ENCODE measurements around the gene SPRR2F.

Gene SPRR2F

DNA sequence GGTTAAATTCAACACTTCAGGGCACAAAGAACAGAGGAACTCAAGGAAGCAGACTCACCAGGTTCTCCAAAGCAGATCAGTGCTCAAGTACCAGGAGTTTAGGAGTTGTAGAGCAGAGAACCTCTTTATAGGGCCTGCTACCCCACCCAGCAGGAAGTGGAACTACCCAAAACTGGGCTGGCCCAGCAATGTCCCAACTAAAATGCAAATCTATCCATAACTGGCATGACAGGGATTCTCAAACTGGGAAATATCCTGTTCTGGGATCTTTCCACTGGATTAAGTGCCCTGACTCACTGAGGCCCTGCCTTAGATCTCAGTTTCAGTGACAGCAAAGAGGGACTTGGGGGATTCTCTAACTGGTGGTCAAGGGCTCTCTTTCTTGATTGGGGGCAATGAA lies 18.9 kb downstream of the SPRR2F start, which contains the start of gene SPRR2E:
Gene SPRR2E (minus strand): TSS at position 101 of the 400 bp plus-strand sequence. CDS start 775 bp downstream, outside the sequence.
- H3K9ac ChIP-seq (ENCODE audit: low read depth, low read length, poor library complexity): no peak within 1 kb of the TSS
- no peak within 1 kb of the TSS for H2BK120ac ChIP-seq (ENCODE audit: low read depth, low read length)
- no peaks in the 10 kb centered on the region for H3K9me3 ChIP-seq (replicated peaks in 1 of 2; ENCODE audit: control insufficient read depth in 2 of 2, insufficient read depth in 1 of 2, low read depth in 1 of 2, low read length in 2 of 2)
- H2BK5ac ChIP-seq (ENCODE audit: low read length): no peak within 1 kb of the TSS
- H4K8ac ChIP-seq (ENCODE audit: low read depth, low read length): no peak within 1 kb of the TSS
- H2BK12ac ChIP-seq (ENCODE audit: low read length): no peak within 1 kb of the TSS
- no peak within 1 kb of the TSS for H2BK15ac ChIP-seq (ENCODE audit: low read length)
- DNase-seq (ENCODE audit: low spot score): no peak
- no peak within 1 kb of the TSS for H2AK5ac ChIP-seq (ENCODE audit: low read depth, low read length)
- H3K14ac ChIP-seq (ENCODE audit: low read length): no peak within 1 kb of the TSS
- no peak within 1 kb of the TSS for H3K4ac ChIP-seq (ENCODE audit: low read length)
- H3K23ac ChIP-seq (ENCODE audit: low read depth, low read length, poor library complexity): no peak within 1 kb of the TSS
- no peaks in the 10 kb centered on the region for H3K4me1 ChIP-seq (ENCODE audit: control insufficient read depth in 2 of 2, insufficient read depth in 1 of 2, low read depth in 1 of 2, low read length in 2 of 2)
- no peak within 1 kb of the TSS for H3K4me3 ChIP-seq (ENCODE audit: low read length in 2 of 2)
- H3K27ac ChIP-seq (replicated peaks; ENCODE audit: low read length): no peak within 1 kb of the TSS
- H3K79me1 ChIP-seq (ENCODE audit: low read depth, low read length): no peaks in the 10 kb centered on the region
- no peak within 1 kb of the TSS for H2AFZ ChIP-seq (ENCODE audit: low read length)
- H3K4me2 ChIP-seq (ENCODE audit: insufficient read depth, low read length, poor library complexity, severe bottlenecking): no peak within 1 kb of the TSS
- no peaks in the 10 kb centered on the region for H3K36me3 ChIP-seq (replicated peaks in 1 of 2; ENCODE audit: control insufficient read depth in 2 of 2, insufficient read depth in 2 of 2, low read length in 2 of 2)
- no peaks in the 10 kb centered on the region for H3K27me3 ChIP-seq (ENCODE audit: control insufficient read depth in 3 of 3, insufficient read depth in 3 of 3, low read depth in 1 of 3, low read length in 3 of 3)
- H3K18ac ChIP-seq (ENCODE audit: low read length): no peak within 1 kb of the TSS
- no peak within 1 kb of the TSS for H4K91ac ChIP-seq (ENCODE audit: low read depth, low read length, poor library complexity)

DNA sequence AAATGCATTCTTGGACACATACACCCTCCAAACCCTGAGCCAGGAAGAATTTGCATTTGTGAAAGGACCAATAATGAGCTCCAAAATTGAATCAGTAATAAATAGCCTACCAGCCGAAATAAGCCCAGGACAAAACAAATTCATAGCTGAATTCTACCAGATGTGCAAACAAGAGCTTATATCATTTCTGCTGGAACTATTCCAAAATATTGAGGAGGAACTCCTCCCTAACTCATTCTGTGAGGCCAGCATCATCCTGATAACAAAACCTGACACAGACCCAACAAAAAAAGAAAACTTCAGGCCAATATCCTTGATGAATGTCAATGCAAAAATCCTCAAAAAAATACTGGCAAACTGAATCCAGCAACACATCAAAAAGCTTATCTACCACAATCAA lies 25.7 kb downstream of the SPRR2F start:
- no peak overlapping the region for H2BK120ac ChIP-seq (ENCODE audit: low read depth, low read length)
- H4K8ac ChIP-seq (ENCODE audit: low read depth, low read length): no peak overlapping the region
- no peak overlapping the region for H3K9ac ChIP-seq (ENCODE audit: low read depth, low read length, poor library complexity)
- no peaks in the 10 kb centered on the region for H3K27me3 ChIP-seq (ENCODE audit: control insufficient read depth in 3 of 3, insufficient read depth in 3 of 3, low read depth in 1 of 3, low read length in 3 of 3)
- no peak overlapping the region for H2AFZ ChIP-seq (ENCODE audit: low read length)
- no peaks in the 10 kb centered on the region for H3K9me3 ChIP-seq (replicated peaks in 1 of 2; ENCODE audit: control insufficient read depth in 2 of 2, insufficient read depth in 1 of 2, low read depth in 1 of 2, low read length in 2 of 2)
- H3K4me2 ChIP-seq (ENCODE audit: insufficient read depth, low read length, poor library complexity, severe bottlenecking): no peak overlapping the region
- no peak overlapping the region for H2BK15ac ChIP-seq (ENCODE audit: low read length)
- no peak overlapping the region for H3K4ac ChIP-seq (ENCODE audit: low read length)
- no peak overlapping the region for H2AK5ac ChIP-seq (ENCODE audit: low read depth, low read length)
- no peak overlapping the region for H3K4me3 ChIP-seq (ENCODE audit: low read length in 2 of 2)
- no peak overlapping the region for H4K91ac ChIP-seq (ENCODE audit: low read depth, low read length, poor library complexity)
- no peak overlapping the region for H3K23ac ChIP-seq (ENCODE audit: low read depth, low read length, poor library complexity)
- no peaks in the 10 kb centered on the region for H3K4me1 ChIP-seq (ENCODE audit: control insufficient read depth in 2 of 2, insufficient read depth in 1 of 2, low read depth in 1 of 2, low read length in 2 of 2)
- no peak overlapping the region for H2BK5ac ChIP-seq (ENCODE audit: low read length)
- DNase-seq (ENCODE audit: low spot score): no peak
- no peak overlapping the region for H2BK12ac ChIP-seq (ENCODE audit: low read length)
- no peaks in the 10 kb centered on the region for H3K36me3 ChIP-seq (replicated peaks in 1 of 2; ENCODE audit: control insufficient read depth in 2 of 2, insufficient read depth in 2 of 2, low read length in 2 of 2)
- no peak overlapping the region for H3K14ac ChIP-seq (ENCODE audit: low read length)
- no CpG with 5 or more reads among the region's 1 CpG for WGBS, 2 donors (ENCODE audit: extremely low coverage in 2 of 2, insufficient read length in 2 of 2, insufficient replicate concordance in 1 of 2)
- H3K18ac ChIP-seq (ENCODE audit: low read length): no peak overlapping the region
- H3K27ac ChIP-seq (replicated peaks; ENCODE audit: low read length): no peak overlapping the region
- no peaks in the 10 kb centered on the region for H3K79me1 ChIP-seq (ENCODE audit: low read depth, low read length)

DNA sequence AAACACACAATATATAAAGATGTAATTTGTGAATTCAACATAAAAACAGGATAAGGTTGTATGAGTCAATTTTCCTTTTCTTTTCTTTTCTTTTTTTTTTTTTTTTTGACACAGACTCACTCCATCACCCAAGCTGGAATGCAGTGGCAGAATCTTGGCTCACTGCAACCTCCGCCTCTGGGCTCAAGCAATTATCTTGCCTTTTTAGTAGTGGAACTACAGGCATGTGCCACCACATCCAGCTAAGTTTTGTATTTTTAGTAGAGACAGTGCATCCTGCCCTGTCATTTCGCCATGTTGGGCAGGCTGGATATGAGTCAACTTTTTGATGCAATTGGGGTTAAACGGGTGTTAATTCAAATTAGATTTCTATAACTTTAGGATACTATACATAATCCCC lies 31.6 kb downstream of the SPRR2F start:
- Histone ChIP-seq H3K79me1 (ENCODE audit: low read depth, low read length) (no peaks in the 10 kb centered on the region), H2BK5ac (ENCODE audit: low read length) (no peak overlapping the region), H3K27me3 (ENCODE audit: control insufficient read depth in 3 of 3, insufficient read depth in 3 of 3, low read depth in 1 of 3, low read length in 3 of 3) (no peaks in the 10 kb centered on the region), H3K9ac (ENCODE audit: low read depth, low read length, poor library complexity) (no peak overlapping the region), H3K14ac (ENCODE audit: low read length) (no peak overlapping the region), H2BK15ac (ENCODE audit: low read length) (no peak overlapping the region), H3K4me1 (ENCODE audit: control insufficient read depth in 2 of 2, insufficient read depth in 1 of 2, low read depth in 1 of 2, low read length in 2 of 2) (no peaks in the 10 kb centered on the region), H3K4me2 (ENCODE audit: insufficient read depth, low read length, poor library complexity, severe bottlenecking) (no peak overlapping the region), H2AK5ac (ENCODE audit: low read depth, low read length) (no peak overlapping the region), H3K4me3 (ENCODE audit: low read length in 2 of 2) (no peak overlapping the region), H3K27ac (replicated peaks; ENCODE audit: low read length) (no peak overlapping the region), H4K91ac (ENCODE audit: low read depth, low read length, poor library complexity) (no peak overlapping the region), H2BK120ac (ENCODE audit: low read depth, low read length) (no peak overlapping the region), H2AFZ (ENCODE audit: low read length) (no peak overlapping the region), H3K18ac (ENCODE audit: low read length) (no peak overlapping the region), H3K4ac (ENCODE audit: low read length) (no peak overlapping the region), H3K9me3 (replicated peaks in 1 of 2; ENCODE audit: control insufficient read depth in 2 of 2, insufficient read depth in 1 of 2, low read depth in 1 of 2, low read length in 2 of 2) (no peaks in the 10 kb centered on the region), H4K8ac (ENCODE audit: low read depth, low read length) (no peak overlapping the region), H3K36me3 (replicated peaks in 1 of 2; ENCODE audit: control insufficient read depth in 2 of 2, insufficient read depth in 2 of 2, low read length in 2 of 2) (no peaks in the 10 kb centered on the region), H3K23ac (ENCODE audit: low read depth, low read length, poor library complexity) (no peak overlapping the region), H2BK12ac (ENCODE audit: low read length) (no peak overlapping the region)
- no peak for DNase-seq (ENCODE audit: low spot score)
- WGBS, 2 donors (ENCODE audit: extremely low coverage in 2 of 2, insufficient read length in 2 of 2, insufficient replicate concordance in 1 of 2): no CpG with 5 or more reads among the region's 3 CpGs

DNA sequence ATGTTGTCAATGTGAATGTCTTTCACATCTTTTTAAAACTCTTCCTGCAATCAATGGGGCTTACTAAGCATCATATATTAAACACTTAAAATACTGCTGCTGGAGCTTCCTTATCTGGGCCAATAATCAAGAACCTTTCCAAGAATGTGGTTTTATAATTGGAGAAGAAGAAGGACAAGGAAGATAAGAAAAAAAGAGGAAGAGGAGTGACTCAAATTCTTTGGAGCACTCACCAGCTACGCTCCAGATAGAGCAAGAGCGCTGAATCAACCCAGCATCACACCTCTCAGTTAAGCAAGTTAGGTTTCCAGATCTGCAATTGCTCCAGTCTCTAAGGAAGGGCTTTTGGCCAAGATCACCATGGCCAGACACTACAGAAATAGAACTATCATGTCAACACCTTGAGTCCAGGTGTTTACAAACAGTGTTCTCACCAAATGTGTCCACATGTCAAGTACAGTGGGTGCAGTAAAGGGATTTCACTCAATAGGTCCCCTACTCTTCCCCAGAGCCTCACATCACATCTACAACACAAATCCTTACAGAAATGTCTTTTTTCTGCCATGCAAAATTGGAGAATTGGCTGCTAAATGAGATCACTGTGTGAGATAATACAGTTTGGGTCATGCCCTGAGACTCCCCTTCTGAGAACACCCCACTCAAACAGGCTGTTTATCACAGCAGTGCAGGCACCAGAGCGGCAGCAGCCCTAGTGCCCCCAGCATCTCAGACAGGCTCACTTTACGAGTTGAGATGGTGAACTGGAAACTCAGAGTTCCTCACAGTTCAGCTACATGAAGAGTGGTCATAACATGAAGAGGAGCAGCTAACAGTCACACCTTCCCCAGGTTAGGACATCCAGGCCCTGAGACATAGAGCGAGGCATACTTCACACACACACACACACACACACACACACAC lies 40.2 kb downstream of the SPRR2F start:
- Histone ChIP-seq H3K4ac (ENCODE audit: low read length) (no peak overlapping the region), H2BK12ac (ENCODE audit: low read length) (no peak overlapping the region), H2BK15ac (ENCODE audit: low read length) (no peak overlapping the region), H3K23ac (ENCODE audit: low read depth, low read length, poor library complexity) (no peak overlapping the region), H4K8ac (ENCODE audit: low read depth, low read length) (no peak overlapping the region), H3K14ac (ENCODE audit: low read length) (no peak overlapping the region), H3K4me1 (ENCODE audit: control insufficient read depth in 2 of 2, insufficient read depth in 1 of 2, low read depth in 1 of 2, low read length in 2 of 2) (no peaks in the 10 kb centered on the region), H3K79me1 (ENCODE audit: low read depth, low read length) (no peaks in the 10 kb centered on the region), H3K9me3 (replicated peaks in 1 of 2; ENCODE audit: control insufficient read depth in 2 of 2, insufficient read depth in 1 of 2, low read depth in 1 of 2, low read length in 2 of 2) (no peaks in the 10 kb centered on the region), H3K18ac (ENCODE audit: low read length) (no peak overlapping the region), H3K9ac (ENCODE audit: low read depth, low read length, poor library complexity) (no peak overlapping the region), H2AK5ac (ENCODE audit: low read depth, low read length) (no peak overlapping the region), H2AFZ (ENCODE audit: low read length) (no peak overlapping the region), H4K91ac (ENCODE audit: low read depth, low read length, poor library complexity) (no peak overlapping the region), H2BK120ac (ENCODE audit: low read depth, low read length) (no peak overlapping the region), H3K4me3 (ENCODE audit: low read length in 2 of 2) (no peak overlapping the region), H2BK5ac (ENCODE audit: low read length) (no peak overlapping the region), H3K27me3 (ENCODE audit: control insufficient read depth in 3 of 3, insufficient read depth in 3 of 3, low read depth in 1 of 3, low read length in 3 of 3) (no peaks in the 10 kb centered on the region), H3K36me3 (replicated peaks in 1 of 2; ENCODE audit: control insufficient read depth in 2 of 2, insufficient read depth in 2 of 2, low read length in 2 of 2) (no peaks in the 10 kb centered on the region), H3K27ac (replicated peaks; ENCODE audit: low read length) (no peak overlapping the region), H3K4me2 (ENCODE audit: insufficient read depth, low read length, poor library complexity, severe bottlenecking) (no peak overlapping the region)
- WGBS, 2 donors (ENCODE audit: extremely low coverage in 2 of 2, insufficient read length in 2 of 2, insufficient replicate concordance in 1 of 2): no CpG with 5 or more reads among the region's 5 CpGs
- no peak for DNase-seq (ENCODE audit: low spot score)
